ENCODE data around the gene MEMO1.

Gene MEMO1

GRCh38 chr2:31947871-31948270 lies 62.9 kb downstream of the MEMO1 start:
- H3K27ac ChIP-seq = no peak overlapping the region

GRCh38 chr2:31946838-31947237 lies 64.0 kb downstream of the MEMO1 start:
- H3K27ac ChIP-seq = no peak overlapping the region
- no peak for TF ChIP-seq CTCF (conservative IDR thresholded peaks at IDR 0.05)
- no peak for TF ChIP-seq ZFX (IDR thresholded peaks at IDR 0.05)

More at GRCh38 chr2:31947871-31948270, 62.9 kb downstream of the MEMO1 start:
- TF ChIP-seq ZFX (IDR thresholded peaks at IDR 0.05) = no peak
- no peak for TF ChIP-seq CTCF (conservative IDR thresholded peaks at IDR 0.05)

- H3K27ac ChIP-seq = no peak overlapping the region
These were observed 65.3 kb downstream of the MEMO1 start for GRCh38 chr2:31945572-31945935.

DNA sequence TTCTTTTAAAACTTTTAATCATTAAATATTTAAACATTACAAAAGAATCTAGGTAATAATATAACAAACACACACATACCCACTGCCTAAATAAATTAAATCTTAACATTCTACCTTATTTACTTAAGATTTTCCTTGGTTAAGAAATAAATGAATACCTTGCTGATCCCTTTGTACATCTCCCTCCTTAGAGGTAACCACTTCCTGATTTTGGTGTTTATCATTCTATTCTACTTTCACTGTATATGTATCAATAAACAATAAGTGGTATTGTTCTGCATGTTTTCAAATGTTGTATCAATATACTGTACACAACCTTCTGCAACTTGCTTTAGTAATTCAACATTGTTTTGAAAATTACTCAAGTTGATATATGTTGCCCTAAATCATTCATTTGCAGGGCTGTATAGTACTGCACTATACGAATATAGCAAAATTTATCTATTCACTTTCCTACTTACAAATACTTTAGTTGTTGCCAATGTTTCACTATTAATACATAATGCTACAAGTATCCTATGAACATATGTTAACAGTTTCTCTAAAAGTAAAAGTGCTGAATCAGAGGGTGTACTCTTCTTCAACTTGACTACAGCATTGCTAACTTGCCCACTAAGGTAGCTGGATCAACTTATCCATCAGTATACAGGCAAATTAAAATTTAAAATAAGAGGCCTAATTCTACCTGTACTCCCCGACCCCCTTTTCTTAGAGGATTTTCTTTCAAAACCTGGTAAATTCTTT lies 65.8 kb downstream of the MEMO1 start:
- no peak overlapping the region for H3K27ac ChIP-seq
- no peak for TF ChIP-seq CTCF (conservative IDR thresholded peaks at IDR 0.05)
- TF ChIP-seq ZFX (IDR thresholded peaks at IDR 0.05) = no peak

More at GRCh38 chr2:31945572-31945935, 65.3 kb downstream of the MEMO1 start:
- TF ChIP-seq CTCF (conservative IDR thresholded peaks at IDR 0.05) (no peak), ZFX (IDR thresholded peaks at IDR 0.05) (no peak)

GRCh38 chr2:31943636-31944225 lies 67.1 kb downstream of the MEMO1 start:
- H3K27ac ChIP-seq = no peak overlapping the region
- no peak for TF ChIP-seq ZFX (IDR thresholded peaks at IDR 0.05)

GRCh38 chr2:31940920-31941319 lies 69.9 kb downstream of the MEMO1 start:
- TF ChIP-seq CTCF (conservative IDR thresholded peaks at IDR 0.05) (no peak), ZFX (IDR thresholded peaks at IDR 0.05) (no peak)

DNA sequence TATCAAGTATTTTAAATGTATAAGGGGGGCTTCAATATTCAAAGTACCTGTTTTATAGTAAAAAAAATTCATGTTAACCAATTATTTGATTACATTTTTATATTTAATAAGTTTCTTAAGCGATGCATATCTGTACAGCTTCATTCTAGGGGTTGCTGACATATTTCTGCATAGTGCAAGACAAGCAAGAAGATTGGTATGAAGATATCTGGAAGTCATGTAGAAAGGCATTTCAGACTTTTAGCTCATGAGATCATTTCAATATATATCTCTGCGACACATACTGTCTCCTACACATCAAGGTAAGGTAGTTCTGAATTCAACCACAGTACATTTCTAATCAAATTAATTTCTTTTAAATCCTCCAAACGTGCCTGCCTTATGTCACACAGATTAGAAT lies 73.1 kb downstream of the MEMO1 start:
- no peak overlapping the region for H3K27ac ChIP-seq
- TF ChIP-seq CTCF (conservative IDR thresholded peaks at IDR 0.05) = no peak
- TF ChIP-seq ZFX (IDR thresholded peaks at IDR 0.05) = no peak

More at GRCh38 chr2:31940920-31941319, 69.9 kb downstream of the MEMO1 start:
- no peak overlapping the region for H3K27ac ChIP-seq
